GM23338 (cell line): ENCODE data around the gene CSPG4. TPM values are rescaled to one million over a fixed set of nuclear protein-coding genes. Genes with fewer than 3 reads are reported as not detected.

Experiments
- ATAC-seq: fragments of 200-7000 bp; cut with Tn5 transposase; 3 replicates; pipeline ENCODE4 v1.9.1; 2020
- DNase-seq: peaks from one replicate; pipeline ENCODE4 v3.0.0-alpha.2; 2015; ENCODE audit warnings: low spot score
- H2AFZ ChIP-seq: fragments of 200-600 bp; sonication (generic); 2 replicates; pipeline ENCODE4 v1.8.0; 2016; ENCODE audit warnings: antibody characterized with exemption, mild to moderate bottlenecking, moderate library complexity
- H3F3A ChIP-seq: fragments of 200-600 bp; sonication (generic); replicated peaks from 2 replicates; pipeline ENCODE4 v1.8.0; 2017; ENCODE audit warnings: antibody characterized with exemption, mixed run types, low read depth
- H3K27ac ChIP-seq: fragments of 200-600 bp; sonication (generic); 2 replicates; pipeline ENCODE4 v1.6.1; 2016; ENCODE audit warnings: low read depth
- H3K27me3 ChIP-seq: fragments of 200-600 bp; sonication (generic); 2 replicates; pipeline ENCODE4 v1.8.0; 2016; ENCODE audit warnings: mild to moderate bottlenecking, mixed run types, moderate library complexity; ENCODE audit not compliant: insufficient read depth
- H3K36me3 ChIP-seq: fragments of 200-600 bp; sonication (generic); 2 replicates; pipeline ENCODE4 v1.8.0; 2016; ENCODE audit warnings: mild to moderate bottlenecking; ENCODE audit not compliant: insufficient read depth
- H3K4me1 ChIP-seq: fragments of 200-600 bp; sonication (generic); 2 replicates; pipeline ENCODE4 v1.8.0; 2016; ENCODE audit warnings: mild to moderate bottlenecking, moderate library complexity; ENCODE audit not compliant: insufficient read depth
- H3K4me2 ChIP-seq: fragments of 200-600 bp; sonication (generic); 2 replicates; pipeline ENCODE4 v1.7.1; 2017; ENCODE audit warnings: mixed run types
- H3K4me3 ChIP-seq: fragments of 200-600 bp; sonication (generic); 2 replicates; pipeline ENCODE4 v1.6.1; 2016; ENCODE audit warnings: mixed run types
- H3K79me2 ChIP-seq: fragments of 200-600 bp; sonication (generic); replicated peaks from 2 replicates; pipeline ENCODE4 v1.8.0; 2017; ENCODE audit warnings: mild to moderate bottlenecking; ENCODE audit not compliant: insufficient read depth
- H3K9me2 ChIP-seq: fragments of 200-600 bp; sonication (generic); 2 replicates; pipeline ENCODE4 v1.8.0; 2017; ENCODE audit not compliant: insufficient read depth
- H4K20me1 ChIP-seq: fragments of 200-600 bp; sonication (generic); replicated peaks from 2 replicates; pipeline ENCODE4 v1.8.0; 2017; ENCODE audit warnings: mild to moderate bottlenecking; ENCODE audit not compliant: insufficient read depth
- H3K27ac Mint-ChIP-seq: 2 replicates; pipeline ENCODE4 v1.8.0; 2020; ENCODE audit warnings: inconsistent platforms, mild to moderate bottlenecking, moderate library complexity, mixed read lengths
- H3K27me3 Mint-ChIP-seq: 3 replicates; pipeline ENCODE4 v1.8.0; 2022; ENCODE audit warnings: low read depth, mild to moderate bottlenecking, moderate library complexity, mixed read lengths, inconsistent platforms; ENCODE audit not compliant: insufficient read depth, poor library complexity
- H3K36me3 Mint-ChIP-seq: 3 replicates; pipeline ENCODE4 v1.8.0; 2021; ENCODE audit warnings: low read depth, mild to moderate bottlenecking, inconsistent platforms, moderate library complexity, mixed read lengths
- H3K4me1 Mint-ChIP-seq: 3 replicates; pipeline ENCODE4 v1.8.0; 2020; ENCODE audit warnings: mild to moderate bottlenecking, inconsistent platforms, mixed read lengths
- H3K4me3 Mint-ChIP-seq: 3 replicates; pipeline ENCODE4 v1.8.0; 2021; ENCODE audit warnings: moderate library complexity, mild to moderate bottlenecking, inconsistent platforms, mixed read lengths
- H3K9me3 Mint-ChIP-seq: 3 replicates; pipeline ENCODE4 v1.8.0; 2020; ENCODE audit warnings: moderate library complexity, mild to moderate bottlenecking, inconsistent platforms, mixed read lengths
- CREB1 ChIP-seq: fragments of 250-450 bp; sonication (Bioruptor Pico); IDR thresholded peaks from 2 replicates; pipeline ENCODE4 v1.5.0; 2020; ENCODE audit warnings: low read depth, mild to moderate bottlenecking, moderate library complexity
- CTCF ChIP-seq, 2 experiments: fragments of 200-600 bp in 1 of 2; sonication (generic) in 1 of 2; conservative IDR thresholded peaks; 2 replicates each; pipeline versions ENCODE4 v1.5.1 to v1.6.1; 2016 to 2017; ENCODE audit warnings: antibody characterized with exemption in 2 of 2, low read depth in 2 of 2, mild to moderate bottlenecking in 2 of 2, moderate library complexity in 1 of 2
- ETS1 ChIP-seq: IDR thresholded peaks from 2 replicates; pipeline ENCODE4 v1.6.1; 2016; ENCODE audit warnings: antibody characterized with exemption
- EZH2 ChIP-seq: fragments of 200-600 bp; sonication (generic); IDR thresholded peaks from one replicate; pipeline ENCODE4 v1.8.0; 2017; ENCODE audit warnings: antibody characterized with exemption, mild to moderate bottlenecking, low read depth; ENCODE audit not compliant: unreplicated experiment
- EZH2phosphoT487 ChIP-seq: fragments of 200-600 bp; sonication (generic); IDR thresholded peaks from one replicate; pipeline ENCODE4 v1.8.1; 2018; ENCODE audit warnings: antibody characterized with exemption; ENCODE audit not compliant: unreplicated experiment
- JUNB ChIP-seq: IDR thresholded peaks from one replicate; pipeline ENCODE4 v1.6.1; 2016; ENCODE audit warnings: antibody characterized with exemption; ENCODE audit not compliant: unreplicated experiment
- NANOG ChIP-seq: IDR thresholded peaks from 2 replicates; pipeline ENCODE4 v1.6.1; 2016; ENCODE audit warnings: antibody characterized with exemption, borderline replicate concordance
- POLR2AphosphoS5 ChIP-seq: IDR thresholded peaks from 2 replicates; pipeline ENCODE4 v1.6.1; 2016; ENCODE audit warnings: antibody characterized with exemption, low read depth
- STAT1 ChIP-seq: IDR thresholded peaks from one replicate; pipeline ENCODE4 v1.6.1; 2016; ENCODE audit warnings: antibody characterized with exemption; ENCODE audit not compliant: unreplicated experiment
- ZNF114 ChIP-seq: fragments of 250-450 bp; sonication (Bioruptor Pico); IDR thresholded peaks from 2 replicates; pipeline ENCODE4 v1.5.0; 2020; ENCODE audit warnings: mild to moderate bottlenecking, moderate library complexity
- ZNF331 ChIP-seq: fragments of 250-450 bp; sonication (Bioruptor Pico); IDR thresholded peaks from 2 replicates; pipeline ENCODE4 v1.5.0; 2020; ENCODE audit warnings: low read depth, mild to moderate bottlenecking, moderate library complexity
- polyA plus RNA-seq: library from polyadenylated mRNA; unstranded; fragments of >200 nt; fragmentation: Nextera tagmentation; extraction: Ambion mirVana; gene quantifications from 2 replicates; pipeline ENCODE4 v1.2.1, GENCODE V29; 2016
- total RNA-seq: library from RNA; depleted of rRNA; stranded (reverse); fragments of >200 nt; shearing (Covaris generic); gene quantifications from 2 replicates; pipeline ENCODE4 v1.2.3, GENCODE V29; 2014
- TF ChIP-seq, protein P1 (sequence below): IDR thresholded peaks from one replicate; pipeline ENCODE4 v1.6.1; 2018; ENCODE audit warnings: antibody characterized with exemption; ENCODE audit not compliant: unreplicated experiment
- TF ChIP-seq, protein P2 (sequence below): fragments of 250-450 bp; sonication (Bioruptor Pico); IDR thresholded peaks from 2 replicates; pipeline ENCODE4 v1.5.0; 2020; ENCODE audit warnings: mild to moderate bottlenecking, moderate library complexity

CSPG4 gene
- total and polyA plus RNA-seq, 2 experiments from 2014 or later = 0.27 to 4.0 TPM

- H3K9me3 Mint-ChIP-seq = no peaks in the 10 kb centered on the region; the same call in 2 of the 3 replicates
- H3K27me3 Mint-ChIP-seq = peaks cover 5% of the 10 kb centered on the region
- no peaks in the 10 kb centered on the region; the same call in 1 of the 2 replicates for H3K4me1 ChIP-seq
- no peaks in the 10 kb centered on the region for H3K27me3 ChIP-seq
- no peak for TF ChIP-seq EZH2
- TF ChIP-seq ZNF114 = no peak
- TF ChIP-seq CREB1 (CRISPR knock-in tag) = no peak
- TF ChIP-seq JUNB = no peak
- no peak for TF ChIP-seq CTCF (conservative IDR thresholded peaks at IDR 0.05; ENCODE audit: low read depth in 2 of 2)
- TF ChIP-seq STAT1 = no peak
- TF ChIP-seq, protein P1, sequence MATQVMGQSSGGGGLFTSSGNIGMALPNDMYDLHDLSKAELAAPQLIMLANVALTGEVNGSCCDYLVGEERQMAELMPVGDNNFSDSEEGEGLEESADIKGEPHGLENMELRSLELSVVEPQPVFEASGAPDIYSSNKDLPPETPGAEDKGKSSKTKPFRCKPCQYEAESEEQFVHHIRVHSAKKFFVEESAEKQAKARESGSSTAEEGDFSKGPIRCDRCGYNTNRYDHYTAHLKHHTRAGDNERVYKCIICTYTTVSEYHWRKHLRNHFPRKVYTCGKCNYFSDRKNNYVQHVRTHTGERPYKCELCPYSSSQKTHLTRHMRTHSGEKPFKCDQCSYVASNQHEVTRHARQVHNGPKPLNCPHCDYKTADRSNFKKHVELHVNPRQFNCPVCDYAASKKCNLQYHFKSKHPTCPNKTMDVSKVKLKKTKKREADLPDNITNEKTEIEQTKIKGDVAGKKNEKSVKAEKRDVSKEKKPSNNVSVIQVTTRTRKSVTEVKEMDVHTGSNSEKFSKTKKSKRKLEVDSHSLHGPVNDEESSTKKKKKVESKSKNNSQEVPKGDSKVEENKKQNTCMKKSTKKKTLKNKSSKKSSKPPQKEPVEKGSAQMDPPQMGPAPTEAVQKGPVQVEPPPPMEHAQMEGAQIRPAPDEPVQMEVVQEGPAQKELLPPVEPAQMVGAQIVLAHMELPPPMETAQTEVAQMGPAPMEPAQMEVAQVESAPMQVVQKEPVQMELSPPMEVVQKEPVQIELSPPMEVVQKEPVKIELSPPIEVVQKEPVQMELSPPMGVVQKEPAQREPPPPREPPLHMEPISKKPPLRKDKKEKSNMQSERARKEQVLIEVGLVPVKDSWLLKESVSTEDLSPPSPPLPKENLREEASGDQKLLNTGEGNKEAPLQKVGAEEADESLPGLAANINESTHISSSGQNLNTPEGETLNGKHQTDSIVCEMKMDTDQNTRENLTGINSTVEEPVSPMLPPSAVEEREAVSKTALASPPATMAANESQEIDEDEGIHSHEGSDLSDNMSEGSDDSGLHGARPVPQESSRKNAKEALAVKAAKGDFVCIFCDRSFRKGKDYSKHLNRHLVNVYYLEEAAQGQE = no peak
- no peak for TF ChIP-seq POLR2AphosphoS5
- TF ChIP-seq EZH2phosphoT487 = no peak
- TF ChIP-seq, protein P2, sequence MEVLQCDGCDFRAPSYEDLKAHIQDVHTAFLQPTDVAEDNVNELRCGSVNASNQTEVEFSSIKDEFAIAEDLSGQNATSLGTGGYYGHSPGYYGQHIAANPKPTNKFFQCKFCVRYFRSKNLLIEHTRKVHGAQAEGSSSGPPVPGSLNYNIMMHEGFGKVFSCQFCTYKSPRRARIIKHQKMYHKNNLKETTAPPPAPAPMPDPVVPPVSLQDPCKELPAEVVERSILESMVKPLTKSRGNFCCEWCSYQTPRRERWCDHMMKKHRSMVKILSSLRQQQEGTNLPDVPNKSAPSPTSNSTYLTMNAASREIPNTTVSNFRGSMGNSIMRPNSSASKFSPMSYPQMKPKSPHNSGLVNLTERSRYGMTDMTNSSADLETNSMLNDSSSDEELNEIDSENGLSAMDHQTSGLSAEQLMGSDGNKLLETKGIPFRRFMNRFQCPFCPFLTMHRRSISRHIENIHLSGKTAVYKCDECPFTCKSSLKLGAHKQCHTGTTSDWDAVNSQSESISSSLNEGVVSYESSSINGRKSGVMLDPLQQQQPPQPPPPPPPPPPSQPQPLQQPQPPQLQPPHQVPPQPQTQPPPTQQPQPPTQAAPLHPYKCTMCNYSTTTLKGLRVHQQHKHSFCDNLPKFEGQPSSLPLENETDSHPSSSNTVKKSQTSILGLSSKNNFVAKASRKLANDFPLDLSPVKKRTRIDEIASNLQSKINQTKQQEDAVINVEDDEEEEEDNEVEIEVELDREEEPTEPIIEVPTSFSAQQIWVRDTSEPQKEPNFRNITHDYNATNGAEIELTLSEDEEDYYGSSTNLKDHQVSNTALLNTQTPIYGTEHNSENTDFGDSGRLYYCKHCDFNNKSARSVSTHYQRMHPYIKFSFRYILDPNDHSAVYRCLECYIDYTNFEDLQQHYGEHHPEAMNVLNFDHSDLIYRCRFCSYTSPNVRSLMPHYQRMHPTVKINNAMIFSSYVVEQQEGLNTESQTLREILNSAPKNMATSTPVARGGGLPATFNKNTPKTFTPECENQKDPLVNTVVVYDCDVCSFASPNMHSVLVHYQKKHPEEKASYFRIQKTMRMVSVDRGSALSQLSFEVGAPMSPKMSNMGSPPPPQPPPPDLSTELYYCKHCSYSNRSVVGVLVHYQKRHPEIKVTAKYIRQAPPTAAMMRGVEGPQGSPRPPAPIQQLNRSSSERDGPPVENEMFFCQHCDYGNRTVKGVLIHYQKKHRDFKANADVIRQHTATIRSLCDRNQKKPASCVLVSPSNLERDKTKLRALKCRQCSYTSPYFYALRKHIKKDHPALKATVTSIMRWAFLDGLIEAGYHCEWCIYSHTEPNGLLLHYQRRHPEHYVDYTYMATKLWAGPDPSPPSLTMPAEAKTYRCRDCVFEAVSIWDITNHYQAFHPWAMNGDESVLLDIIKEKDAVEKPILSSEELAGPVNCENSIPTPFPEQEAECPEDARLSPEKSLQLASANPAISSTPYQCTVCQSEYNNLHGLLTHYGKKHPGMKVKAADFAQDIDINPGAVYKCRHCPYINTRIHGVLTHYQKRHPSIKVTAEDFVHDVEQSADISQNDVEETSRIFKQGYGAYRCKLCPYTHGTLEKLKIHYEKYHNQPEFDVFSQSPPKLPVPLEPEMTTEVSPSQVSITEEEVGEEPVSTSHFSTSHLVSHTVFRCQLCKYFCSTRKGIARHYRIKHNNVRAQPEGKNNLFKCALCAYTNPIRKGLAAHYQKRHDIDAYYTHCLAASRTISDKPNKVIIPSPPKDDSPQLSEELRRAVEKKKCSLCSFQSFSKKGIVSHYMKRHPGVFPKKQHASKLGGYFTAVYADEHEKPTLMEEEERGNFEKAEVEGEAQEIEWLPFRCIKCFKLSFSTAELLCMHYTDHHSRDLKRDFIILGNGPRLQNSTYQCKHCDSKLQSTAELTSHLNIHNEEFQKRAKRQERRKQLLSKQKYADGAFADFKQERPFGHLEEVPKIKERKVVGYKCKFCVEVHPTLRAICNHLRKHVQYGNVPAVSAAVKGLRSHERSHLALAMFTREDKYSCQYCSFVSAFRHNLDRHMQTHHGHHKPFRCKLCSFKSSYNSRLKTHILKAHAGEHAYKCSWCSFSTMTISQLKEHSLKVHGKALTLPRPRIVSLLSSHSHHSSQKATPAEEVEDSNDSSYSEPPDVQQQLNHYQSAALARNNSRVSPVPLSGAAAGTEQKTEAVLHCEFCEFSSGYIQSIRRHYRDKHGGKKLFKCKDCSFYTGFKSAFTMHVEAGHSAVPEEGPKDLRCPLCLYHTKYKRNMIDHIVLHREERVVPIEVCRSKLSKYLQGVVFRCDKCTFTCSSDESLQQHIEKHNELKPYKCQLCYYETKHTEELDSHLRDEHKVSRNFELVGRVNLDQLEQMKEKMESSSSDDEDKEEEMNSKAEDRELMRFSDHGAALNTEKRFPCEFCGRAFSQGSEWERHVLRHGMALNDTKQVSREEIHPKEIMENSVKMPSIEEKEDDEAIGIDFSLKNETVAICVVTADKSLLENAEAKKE (CRISPR knock-in tag) = no peak
- TF ChIP-seq ZNF331 (CRISPR knock-in tag) = no peak
- TF ChIP-seq ETS1 = no peak
- no peak for TF ChIP-seq NANOG
- H3K4me3 ChIP-seq = no peak overlapping the region
- H3K4me3 Mint-ChIP-seq = no peak overlapping the region
- H3K36me3 ChIP-seq = no peaks in the 10 kb centered on the region
- H2AFZ ChIP-seq = no peak overlapping the region
- H3K27ac Mint-ChIP-seq = no peak overlapping the region
- H3K9me2 ChIP-seq = no peaks in the 10 kb centered on the region
- H4K20me1 ChIP-seq = peaks cover 10% of the 10 kb centered on the region
- ATAC-seq = no peak
- H3K4me2 ChIP-seq = no peak overlapping the region
- H3F3A ChIP-seq = no peaks in the 10 kb centered on the region
- peaks cover 7% of the 10 kb centered on the region; the same call in 2 of the 3 replicates for H3K36me3 Mint-ChIP-seq
- peaks cover 11% of the 10 kb centered on the region for H3K4me1 Mint-ChIP-seq
- no peak for DNase-seq
- no peaks in the 10 kb centered on the region for H3K79me2 ChIP-seq
- no peak overlapping the region for H3K27ac ChIP-seq
These were observed 49.7 kb downstream of the CSPG4 start for GRCh38 chr15:75662823-75663519.
